Tibial artery (tissue), 4 donors: Measurements from ENCODE around the gene RAB33A.

Experiments used
- DNase-seq, 2 donors: peaks; one replicate each; pipeline ENCODE4 v3.0.0-alpha.2; 2019
- H3K27ac ChIP-seq, 2 donors: fragments of 200-600 bp; sonication (generic) in 1 of 2; 1 replicate in 1 of 2; 2 replicates in 1 of 2; pipeline ENCODE4 v1.5.1; 2018 to 2019; ENCODE audit warnings: mild to moderate bottlenecking in 1 of 2
- H3K27me3 ChIP-seq, 2 donors: fragments of 200-600 bp; sonication (generic) in 1 of 2; one replicate each; pipeline versions ENCODE4 v1.5.1 to v1.6.0; 2016 to 2019
- H3K36me3 ChIP-seq, 3 donors: fragments of 200-600 bp; sonication (generic) in 2 of 3; one replicate each; pipeline ENCODE4 v1.5.1; 2016 to 2019; ENCODE audit warnings: mild to moderate bottlenecking in 2 of 3
- H3K4me1 ChIP-seq, 4 donors: fragments of 200-600 bp; sonication (generic) in 2 of 4; 1 replicate in 3 of 4; 2 replicates in 1 of 4; pipeline ENCODE4 v1.5.1; 2016 to 2019
- H3K4me3 ChIP-seq, 2 donors: fragments of 200-600 bp; sonication (generic) in 1 of 2; 1 replicate in 1 of 2; 2 replicates in 1 of 2; pipeline ENCODE4 v1.5.1; 2018 to 2019; ENCODE audit warnings: mild to moderate bottlenecking in 2 of 2
- H3K9me3 ChIP-seq, 3 donors: fragments of 200-600 bp; sonication (generic) in 1 of 3; one replicate each; pipeline ENCODE4 v1.5.1; 2016 to 2019
- CTCF ChIP-seq, 2 experiments: fragments of 200-600 bp in 1 of 2; fragments of 450-650 bp in 1 of 2; IDR thresholded peaks; one replicate each; pipeline ENCODE4 v1.5.1; 2017 to 2019; ENCODE audit warnings: antibody characterized with exemption in 2 of 2, mild to moderate bottlenecking in 1 of 2, moderate library complexity in 1 of 2
- intact Hi-C: fragments of 100-400 bp; cut with DNase I; formaldehyde crosslinking; loops from one replicate; pipeline ENCODE4 v1.15.0; 2023; ENCODE audit warnings: low total_unique reads

The RAB33A gene

GRCh38 chrX:130155564-130155963 is 16.2 kb upstream of the RAB33A start:
- no peak overlapping the region for H3K27ac ChIP-seq
- no peaks in the 10 kb centered on the region for H3K9me3 ChIP-seq
- no peaks in the 10 kb centered on the region for H3K27me3 ChIP-seq
- no peaks in the 10 kb centered on the region for H3K36me3 ChIP-seq
- H3K4me3 ChIP-seq, result no peak overlapping the region
- intact Hi-C loops, result no loop called here
- DNase-seq, result no peak
- no peaks in the 10 kb centered on the region for H3K4me1 ChIP-seq
- no peak for TF ChIP-seq CTCF (IDR thresholded peaks at IDR 0.05)

GRCh38 chrX:130158311-130158710 is 13.5 kb upstream of the RAB33A start:
- H3K4me3 ChIP-seq, result no peak overlapping the region
- no peak for DNase-seq
- no peak overlapping the region for H3K27ac ChIP-seq
- intact Hi-C loops, result no loop called here
- TF ChIP-seq CTCF (IDR thresholded peaks at IDR 0.05), result no peak
- no peaks in the 10 kb centered on the region for H3K4me1 ChIP-seq
- H3K27me3 ChIP-seq, result no peaks in the 10 kb centered on the region
- H3K36me3 ChIP-seq, result no peaks in the 10 kb centered on the region
- no peaks in the 10 kb centered on the region for H3K9me3 ChIP-seq

- DNase-seq, result no peak
- intact Hi-C loops, result no loop called here
- TF ChIP-seq CTCF (IDR thresholded peaks at IDR 0.05), result no peak
- Histone ChIP-seq H3K27ac (no peak overlapping the region), H3K9me3 (no peaks in the 10 kb centered on the region), H3K27me3 (no peaks in the 10 kb centered on the region), H3K36me3 (no peaks in the 10 kb centered on the region), H3K4me3 (no peak overlapping the region), H3K4me1 (peaks cover 0 to 9% (median 0%) of the 10 kb centered on the region in 4 donors)
These were observed 12.0 kb upstream of the RAB33A start for GRCh38 chrX:130159776-130160175.

- no peak overlapping the region for H3K27ac ChIP-seq
These were observed 9.5 kb upstream of the RAB33A start for GRCh38 chrX:130162094-130162735.

GRCh38 chrX:130163398-130163797 is 8.4 kb upstream of the RAB33A start:
- Histone ChIP-seq H3K36me3 (no peaks in the 10 kb centered on the region), H3K27me3 (no peaks in the 10 kb centered on the region), H3K9me3 (no peaks in the 10 kb centered on the region), H3K4me3 (no peak overlapping the region), H3K27ac (no peak overlapping the region), H3K4me1 (peaks cover 0 to 13% (median 0%) of the 10 kb centered on the region in 4 donors)
- DNase-seq, result no peak
- TF ChIP-seq CTCF (IDR thresholded peaks at IDR 0.05), result no peak
- intact Hi-C loops, result no loop called here

More at GRCh38 chrX:130162094-130162735, 9.5 kb upstream of the RAB33A start:
- peaks cover 0 to 13% (median 0%) of the 10 kb centered on the region in 4 donors for H3K4me1 ChIP-seq
- no peaks in the 10 kb centered on the region for H3K36me3 ChIP-seq
- TF ChIP-seq CTCF (IDR thresholded peaks at IDR 0.05), result no peak
- H3K4me3 ChIP-seq, result no peak overlapping the region
- no peaks in the 10 kb centered on the region for H3K27me3 ChIP-seq
- intact Hi-C loops, result no loop called here
- no peaks in the 10 kb centered on the region for H3K9me3 ChIP-seq
- DNase-seq, result no peak
